Natural killer cell (primary cell): ENCODE measurements around the gene BCOR. TPM values are rescaled to one million over a fixed set of nuclear protein-coding genes. Genes with fewer than 3 reads are reported as not detected.

ENCODE experiments used
- ATAC-seq, 3 donors: fragments of 150-1000 bp in 2 of 3; fragments of 200-7000 bp in 1 of 3; cut with Tn5 transposase; 1 replicate in 1 of 3; 2 replicates in 2 of 3; pipeline ENCODE4 v1.10.0; 2021; ENCODE audit warnings: mild to moderate bottlenecking in 2 of 3, moderate library complexity in 2 of 3
- DNase-seq, 2 donors: peaks; one replicate each; pipeline versions ENCODE4 v3.0.0 to v3.0.0-alpha.2; 2013 to 2021; ENCODE audit warnings: mixed read lengths in 1 of 2
- H3K27ac ChIP-seq: one replicate; pipeline ENCODE4 v1.5.1; 2013; ENCODE audit warnings: mild to moderate bottlenecking, low read length
- H3K27me3 ChIP-seq: one replicate; pipeline ENCODE4 v1.6.1; 2013; ENCODE audit warnings: low read length; ENCODE audit not compliant: control insufficient read depth, insufficient read depth
- H3K36me3 ChIP-seq: one replicate; pipeline ENCODE4 v1.6.1; 2013; ENCODE audit warnings: low read length; ENCODE audit not compliant: control insufficient read depth, insufficient read depth
- H3K4me1 ChIP-seq: one replicate; pipeline ENCODE4 v1.6.1; 2013; ENCODE audit warnings: low read length; ENCODE audit not compliant: control insufficient read depth, insufficient read depth
- H3K4me3 ChIP-seq: one replicate; pipeline ENCODE4 v1.5.1; 2013; ENCODE audit warnings: low read length
- H3K9me3 ChIP-seq: one replicate; pipeline ENCODE4 v1.6.1; 2013; ENCODE audit warnings: low read length; ENCODE audit not compliant: control insufficient read depth, insufficient read depth
- H3K27ac Mint-ChIP-seq, 2 donors: one replicate each; pipeline ENCODE4 v1.8.0; 2022; ENCODE audit warnings: mild to moderate bottlenecking in 2 of 2, mixed read lengths in 2 of 2, moderate library complexity in 1 of 2
- H3K27me3 Mint-ChIP-seq, 2 donors: one replicate each; pipeline ENCODE4 v1.8.0; 2022; ENCODE audit warnings: low read depth in 2 of 2, mixed read lengths in 2 of 2
- H3K36me3 Mint-ChIP-seq: one replicate; pipeline ENCODE4 v1.8.0; 2022; ENCODE audit warnings: mixed read lengths
- H3K4me1 Mint-ChIP-seq, 2 donors: one replicate each; pipeline ENCODE4 v1.8.0; 2022; ENCODE audit warnings: mixed read lengths in 2 of 2
- H3K4me3 Mint-ChIP-seq: one replicate; pipeline ENCODE4 v1.8.0; 2022; ENCODE audit warnings: mild to moderate bottlenecking, moderate library complexity, mixed read lengths
- H3K9me3 Mint-ChIP-seq, 2 donors: one replicate each; pipeline ENCODE4 v1.8.0; 2022; ENCODE audit warnings: mixed read lengths in 2 of 2
- WGBS: methylation state at CpG from one replicate; pipeline ENCODE4 v1.1.7; 2013; ENCODE audit warnings: missing lambda C conversion rate; ENCODE audit not compliant: insufficient coverage; 5-methylcytosine and 5-hydroxymethylcytosine counted together
- intact Hi-C: fragments of 100-400 bp; cut with micrococcal nuclease; formaldehyde crosslinking; loops from one replicate; pipeline ENCODE4 v1.14.2; 2022
- total RNA-seq, 4 donors: library from RNA; stranded (reverse); fragments of 120-200 nt in 1 of 4; gene quantifications; one replicate each; pipeline versions ENCODE4 v1.2.3 to v1.2.4, GENCODE V29; 2013 to 2022
- TF ChIP-seq, protein P1 (sequence below): fragments of 200-600 bp; IDR thresholded peaks from one replicate; pipeline ENCODE4 v1.8.0; 2022; ENCODE audit warnings: antibody characterized with exemption

BCOR gene
- total RNA-seq, 3 donors from 2014 or later (not counting 1 experiment from before 2014, with no cell fraction given), result 20.0 to 35.2 (median 29.2) TPM

DNA sequence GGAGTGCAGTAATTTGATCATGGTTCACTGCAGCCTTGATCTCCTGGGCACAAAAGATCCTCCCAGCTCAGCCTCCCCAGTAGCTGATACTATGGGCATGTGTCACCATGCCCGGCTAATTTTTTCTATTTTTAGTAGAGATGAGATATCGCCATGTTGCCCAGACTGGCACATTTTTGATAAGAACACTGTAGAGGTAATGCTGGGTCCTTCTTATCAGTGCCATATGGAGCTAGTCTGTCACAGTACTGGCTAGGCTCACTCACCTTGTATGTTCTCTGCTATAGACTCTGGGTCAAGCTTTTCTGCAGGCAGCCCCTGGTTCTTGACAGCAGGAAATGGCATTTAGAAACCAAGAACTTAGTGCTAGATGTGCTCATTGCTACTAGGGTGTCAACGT is 53.9 kb downstream of the BCOR start:
- Histone ChIP-seq H3K4me3 (no peak overlapping the region), H3K27me3 (no peaks in the 10 kb centered on the region), H3K4me1 (peaks cover 30% of the 10 kb centered on the region), H3K27ac (no peak overlapping the region), H3K9me3 (no peaks in the 10 kb centered on the region), H3K36me3 (peaks cover 2% of the 10 kb centered on the region)
- Mint-ChIP-seq H3K4me1 (peaks cover 0 to 13% of the 10 kb centered on the region in 2 donors), H3K27me3 (no peaks in the 10 kb centered on the region), H3K4me3 (no peak overlapping the region), H3K9me3 (no peaks in the 10 kb centered on the region), H3K36me3 (no peaks in the 10 kb centered on the region), H3K27ac (no peak overlapping the region)
- DNase-seq (no peak), ATAC-seq (no peak)
- TF ChIP-seq, protein P1, sequence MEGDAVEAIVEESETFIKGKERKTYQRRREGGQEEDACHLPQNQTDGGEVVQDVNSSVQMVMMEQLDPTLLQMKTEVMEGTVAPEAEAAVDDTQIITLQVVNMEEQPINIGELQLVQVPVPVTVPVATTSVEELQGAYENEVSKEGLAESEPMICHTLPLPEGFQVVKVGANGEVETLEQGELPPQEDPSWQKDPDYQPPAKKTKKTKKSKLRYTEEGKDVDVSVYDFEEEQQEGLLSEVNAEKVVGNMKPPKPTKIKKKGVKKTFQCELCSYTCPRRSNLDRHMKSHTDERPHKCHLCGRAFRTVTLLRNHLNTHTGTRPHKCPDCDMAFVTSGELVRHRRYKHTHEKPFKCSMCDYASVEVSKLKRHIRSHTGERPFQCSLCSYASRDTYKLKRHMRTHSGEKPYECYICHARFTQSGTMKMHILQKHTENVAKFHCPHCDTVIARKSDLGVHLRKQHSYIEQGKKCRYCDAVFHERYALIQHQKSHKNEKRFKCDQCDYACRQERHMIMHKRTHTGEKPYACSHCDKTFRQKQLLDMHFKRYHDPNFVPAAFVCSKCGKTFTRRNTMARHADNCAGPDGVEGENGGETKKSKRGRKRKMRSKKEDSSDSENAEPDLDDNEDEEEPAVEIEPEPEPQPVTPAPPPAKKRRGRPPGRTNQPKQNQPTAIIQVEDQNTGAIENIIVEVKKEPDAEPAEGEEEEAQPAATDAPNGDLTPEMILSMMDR, result no peak
- WGBS, result 78% methylated on average over 2 of the region's 3 CpGs
- intact Hi-C loops, result no loop called here

DNA sequence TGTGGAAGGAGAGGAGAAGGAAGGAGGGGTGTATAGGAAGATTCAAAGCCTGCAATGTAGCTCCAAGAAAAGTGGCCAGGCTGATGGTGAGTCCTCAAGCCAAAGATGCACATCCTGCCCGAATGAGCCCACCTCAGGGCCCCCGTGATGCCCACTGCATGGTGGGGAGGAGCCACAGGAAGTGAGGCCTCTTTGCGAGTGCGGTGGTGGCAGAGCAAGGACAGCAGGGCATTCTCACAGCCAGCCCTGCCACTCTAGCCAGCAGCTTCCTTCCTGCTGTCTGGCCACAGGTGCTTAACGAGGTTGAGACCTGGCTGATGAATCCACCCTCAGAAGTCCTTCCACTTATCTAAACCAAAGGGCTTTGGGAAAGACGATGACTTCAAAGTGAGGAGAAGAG is 55.8 kb downstream of the BCOR start:
- no peaks in the 10 kb centered on the region for H3K27me3 ChIP-seq
- Mint-ChIP-seq H3K27me3 (no peaks in the 10 kb centered on the region), H3K27ac (no peak overlapping the region), H3K4me3 (no peak overlapping the region), H3K36me3 (no peaks in the 10 kb centered on the region), H3K4me1 (peaks cover 0 to 13% of the 10 kb centered on the region in 2 donors), H3K9me3 (no peaks in the 10 kb centered on the region)
- H3K4me3 ChIP-seq, result no peak overlapping the region
- H3K27ac ChIP-seq, result no peak overlapping the region
- H3K4me1 ChIP-seq, result peaks cover 30% of the 10 kb centered on the region
- intact Hi-C loops, result no loop called here
- DNase-seq, result no peak
- H3K9me3 ChIP-seq, result no peaks in the 10 kb centered on the region
- 14% methylated on average over 6 of the region's 6 CpGs for WGBS
- TF ChIP-seq, protein P1, result no peak
- peak in 1 of 3 donors; percentile 57 for ATAC-seq
- no peaks in the 10 kb centered on the region for H3K36me3 ChIP-seq

DNA sequence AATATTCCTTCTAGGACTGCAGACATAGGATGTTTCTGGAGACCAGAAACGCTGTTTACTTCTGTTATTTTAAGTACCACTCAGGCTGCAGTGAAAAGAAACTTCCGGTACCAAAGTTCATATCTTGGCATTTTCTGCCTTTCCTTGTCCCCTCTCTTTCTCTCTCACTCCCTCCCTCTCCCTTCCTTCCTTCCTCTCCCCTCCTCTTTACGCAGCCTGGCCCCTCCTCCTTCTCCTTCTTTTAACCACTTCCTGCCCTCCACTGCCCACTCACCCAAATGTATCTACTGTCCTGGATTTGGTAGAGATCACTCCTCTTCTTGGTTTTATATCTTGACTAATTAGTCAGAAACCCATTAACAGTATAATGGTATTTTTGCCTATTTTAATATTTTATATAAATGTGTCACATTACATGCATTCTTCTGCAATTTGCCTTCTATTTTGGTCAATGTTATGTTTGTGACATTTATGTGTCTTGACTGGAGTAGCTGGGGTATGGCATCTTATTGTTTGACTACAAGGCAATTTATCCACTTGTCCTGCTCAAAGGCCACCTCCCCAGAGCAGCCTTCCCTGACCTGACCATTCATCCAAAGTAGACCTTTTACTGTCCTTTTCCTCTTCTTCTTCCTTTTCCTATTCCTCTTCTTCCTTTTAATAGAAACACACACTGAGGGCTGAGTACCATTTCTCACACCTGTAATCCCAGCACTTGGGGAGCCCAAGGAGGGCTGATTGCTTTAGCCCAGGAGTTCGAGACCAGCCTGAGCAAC is 56.9 kb downstream of the BCOR start:
- H3K4me3 Mint-ChIP-seq, result no peak overlapping the region
- H3K4me3 ChIP-seq, result no peak overlapping the region
- WGBS, result 38% methylated on average over 4 of the region's 4 CpGs
- ATAC-seq, result no peak
- no peaks in the 10 kb centered on the region for H3K27me3 ChIP-seq
- H3K36me3 Mint-ChIP-seq, result no peaks in the 10 kb centered on the region
- no peaks in the 10 kb centered on the region for H3K27me3 Mint-ChIP-seq
- H3K9me3 ChIP-seq, result no peaks in the 10 kb centered on the region
- no peak for DNase-seq
- H3K4me1 ChIP-seq, result peaks cover 30% of the 10 kb centered on the region
- intact Hi-C loops, result no loop called here
- no peaks in the 10 kb centered on the region for H3K36me3 ChIP-seq
- no peak overlapping the region for H3K27ac Mint-ChIP-seq
- H3K27ac ChIP-seq, result no peak overlapping the region
- H3K9me3 Mint-ChIP-seq, result no peaks in the 10 kb centered on the region
- TF ChIP-seq, protein P1, result no peak
- H3K4me1 Mint-ChIP-seq, result peaks cover 0 to 13% of the 10 kb centered on the region in 2 donors

DNA sequence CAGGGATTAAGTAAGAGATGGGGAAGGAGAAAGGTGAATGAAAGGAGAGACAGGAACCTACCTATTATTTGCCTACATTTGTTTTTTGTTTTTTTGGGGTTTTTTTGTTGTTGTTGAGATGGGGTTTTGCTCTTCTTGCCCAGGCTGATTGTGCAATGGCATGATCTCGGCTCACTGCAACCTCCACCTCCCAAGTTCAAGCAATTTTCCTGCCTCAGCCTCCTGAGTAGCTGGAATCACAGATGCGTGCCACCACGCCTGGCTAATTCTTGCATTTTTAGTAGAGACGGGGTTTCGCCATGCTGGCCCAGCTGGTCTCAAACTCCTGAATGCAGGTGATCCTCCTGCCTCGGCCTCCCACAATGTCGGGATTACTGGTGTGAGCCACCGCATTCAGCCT is 57.9 kb downstream of the BCOR start:
- Histone ChIP-seq H3K4me1 (peaks cover 30% of the 10 kb centered on the region), H3K27me3 (no peaks in the 10 kb centered on the region), H3K9me3 (no peaks in the 10 kb centered on the region), H3K36me3 (no peaks in the 10 kb centered on the region), H3K27ac (no peak overlapping the region), H3K4me3 (no peak overlapping the region)
- Mint-ChIP-seq H3K4me1 (peaks cover 0 to 13% of the 10 kb centered on the region in 2 donors), H3K36me3 (no peaks in the 10 kb centered on the region), H3K9me3 (no peaks in the 10 kb centered on the region), H3K27ac (no peak overlapping the region), H3K4me3 (no peak overlapping the region), H3K27me3 (no peaks in the 10 kb centered on the region)
- intact Hi-C loops, result no loop called here
- no peak for ATAC-seq
- TF ChIP-seq, protein P1, result no peak
- 81% methylated on average over 7 of the region's 8 CpGs for WGBS
- no peak for DNase-seq
